Measurements from ENCODE around the gene CLECL1. TPM values are rescaled to one million over a fixed set of nuclear protein-coding genes. Genes with fewer than 3 reads are reported as not detected.
"Not testable (repeated sequence)": the region's sequence is repeated elsewhere in the genome, so short reads cannot be mapped to it uniquely, and the experiment has no call there.

Gene CLECL1
- polyA plus RNA-seq, 1 donor from 2014 or later, result 168 TPM

GRCh38 chr12:9682508-9682907 lies 50.4 kb downstream of the CLECL1 start:
- Mint-ChIP-seq H3K27ac (peak overlapping the region in 1 of 3 donors; percentile 9), H3K4me1 (peaks cover 29 to 48% (median 36%) of the 10 kb centered on the region in 3 donors)

GRCh38 chr12:9674226-9674590 lies 58.7 kb downstream of the CLECL1 start:
- peaks cover 16% of the 10 kb centered on the region for H3K36me3 Mint-ChIP-seq
- no peaks in the 10 kb centered on the region for H3K9me3 Mint-ChIP-seq
- H3K4me3 Mint-ChIP-seq, result peak overlapping the region; percentile 85 to 92 (median 90)
- no peaks in the 10 kb centered on the region for H3K27me3 Mint-ChIP-seq
- peaks cover 56 to 65% (median 58%) of the 10 kb centered on the region in 3 donors for H3K4me1 Mint-ChIP-seq
- H3K27ac Mint-ChIP-seq, result peak overlapping the region; percentile 78 to 92 (median 83)

More at GRCh38 chr12:9682508-9682907, 50.4 kb downstream of the CLECL1 start:
- H3K4me3 Mint-ChIP-seq, result peak overlapping the region in 1 of 4 donors; percentile 50
- H3K27me3 Mint-ChIP-seq, result not testable (repeated sequence)
- peaks cover 9 to 18% (median 11%) of the 10 kb centered on the region in 3 donors for H3K9me3 Mint-ChIP-seq
- peaks cover 31% of the 10 kb centered on the region for H3K36me3 Mint-ChIP-seq

- Mint-ChIP-seq H3K27ac (peak overlapping the region; percentile 78 to 92 (median 90)), H3K36me3 (peaks cover 16% of the 10 kb centered on the region), H3K4me1 (peaks cover 58 to 67% (median 61%) of the 10 kb centered on the region in 3 donors), H3K27me3 (no peaks in the 10 kb centered on the region), H3K9me3 (no peaks in the 10 kb centered on the region), H3K4me3 (peak overlapping the region; percentile 85 to 92 (median 90))
Observed at GRCh38 chr12:9673404-9674225, 59.3 kb downstream of the CLECL1 start.

Other genes with a start within 250 kb of the CLECL1 start
- gene KLRB1, start 125.2 kb downstream of the CLECL1 start, polyA plus RNA-seq, result 5.7 TPM
- 102 TPM for gene CLEC2D, start 63.4 kb downstream of the CLECL1 start, polyA plus RNA-seq
- 177 TPM for gene CD69, start 27.8 kb upstream of the CLECL1 start, polyA plus RNA-seq
- gene KLRF1, start 94.4 kb upstream of the CLECL1 start, polyA plus RNA-seq, result 3.0 TPM
- gene CLEC2B, start 136.3 kb upstream of the CLECL1 start, polyA plus RNA-seq, result 11.4 TPM
- gene KLRF2, start 148.4 kb upstream of the CLECL1 start, polyA plus RNA-seq, result not detected
- gene CLEC2A, start 199.3 kb upstream of the CLECL1 start, polyA plus RNA-seq, result not detected
- 0.55 TPM for gene CLEC12A, start 238.3 kb upstream of the CLECL1 start, polyA plus RNA-seq

Measured in IgD-negative memory B cell (primary cell).